CD4-positive, alpha-beta T cell treated with Interleukin-2 at 100 ng/mL for 4 hours (primary cell): ENCODE results near the gene CTPS2.
"Not testable (repeated sequence)": the region's sequence is repeated elsewhere in the genome, so short reads cannot be mapped to it uniquely, and the experiment has no call there.

Experiments
- DNase-seq: peaks from one replicate; pipeline ENCODE4 v3.0.0-alpha.2; 2020; ENCODE audit warnings: low spot score

Gene CTPS2, protein sequence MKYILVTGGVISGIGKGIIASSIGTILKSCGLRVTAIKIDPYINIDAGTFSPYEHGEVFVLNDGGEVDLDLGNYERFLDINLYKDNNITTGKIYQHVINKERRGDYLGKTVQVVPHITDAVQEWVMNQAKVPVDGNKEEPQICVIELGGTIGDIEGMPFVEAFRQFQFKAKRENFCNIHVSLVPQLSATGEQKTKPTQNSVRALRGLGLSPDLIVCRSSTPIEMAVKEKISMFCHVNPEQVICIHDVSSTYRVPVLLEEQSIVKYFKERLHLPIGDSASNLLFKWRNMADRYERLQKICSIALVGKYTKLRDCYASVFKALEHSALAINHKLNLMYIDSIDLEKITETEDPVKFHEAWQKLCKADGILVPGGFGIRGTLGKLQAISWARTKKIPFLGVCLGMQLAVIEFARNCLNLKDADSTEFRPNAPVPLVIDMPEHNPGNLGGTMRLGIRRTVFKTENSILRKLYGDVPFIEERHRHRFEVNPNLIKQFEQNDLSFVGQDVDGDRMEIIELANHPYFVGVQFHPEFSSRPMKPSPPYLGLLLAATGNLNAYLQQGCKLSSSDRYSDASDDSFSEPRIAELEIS

DNA sequence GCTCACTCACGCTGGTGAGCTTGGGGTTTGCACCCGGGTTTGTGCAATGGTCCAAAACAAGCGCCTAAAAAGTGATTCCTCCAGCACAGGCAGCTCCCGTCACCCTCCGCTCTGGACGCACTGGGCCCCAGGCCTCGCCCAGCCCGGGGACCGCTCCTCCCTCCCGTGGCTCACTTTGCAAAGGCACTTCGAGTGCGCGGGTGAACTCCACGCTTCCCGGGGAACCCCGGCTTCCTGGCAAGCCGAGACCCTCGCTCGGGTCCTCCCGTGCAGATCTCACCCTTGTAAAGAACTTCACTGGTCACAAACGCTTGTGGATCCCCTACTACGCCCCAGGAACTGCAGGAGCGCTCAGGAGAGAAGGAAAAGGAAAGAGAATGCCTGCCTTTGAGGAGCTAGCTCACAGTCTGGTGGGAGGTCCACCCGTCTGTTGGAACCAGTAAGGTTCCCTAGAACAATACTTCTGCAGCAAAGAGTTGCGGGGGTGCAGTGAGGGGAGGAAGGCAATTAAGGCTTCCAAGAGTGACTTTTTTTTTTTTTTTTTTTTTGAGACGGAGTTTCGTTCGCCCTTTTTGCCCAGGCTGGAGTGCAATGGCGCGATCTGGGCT lies at the start of gene CTPS2:
Gene CTPS2, minus strand, starts transcription at position 122 of the 608 bp plus-strand sequence. CDS start 9,767 bp downstream, outside the sequence.
- DNase-seq = peak; percentile 31

DNA sequence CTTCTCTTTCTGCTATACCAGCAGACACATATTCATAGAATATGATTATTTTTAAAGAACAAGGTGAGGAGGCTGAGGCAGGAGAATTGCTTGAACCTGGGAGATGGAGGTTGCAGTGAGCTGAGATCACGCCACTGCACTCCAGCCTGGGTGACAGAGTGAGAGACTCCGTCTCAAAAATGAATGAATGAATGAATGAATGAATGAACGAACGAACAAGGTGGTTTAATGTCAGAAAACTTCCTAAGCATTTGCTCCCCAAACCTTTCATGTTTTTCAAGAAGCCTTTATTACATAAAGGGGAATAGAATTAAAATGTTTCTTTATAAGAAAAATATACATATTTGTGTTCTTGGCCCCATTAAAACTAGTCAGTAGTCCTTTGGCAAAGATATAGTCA lies 49.0 kb upstream of the CTPS2 start:
- not testable (repeated sequence) for DNase-seq

DNA sequence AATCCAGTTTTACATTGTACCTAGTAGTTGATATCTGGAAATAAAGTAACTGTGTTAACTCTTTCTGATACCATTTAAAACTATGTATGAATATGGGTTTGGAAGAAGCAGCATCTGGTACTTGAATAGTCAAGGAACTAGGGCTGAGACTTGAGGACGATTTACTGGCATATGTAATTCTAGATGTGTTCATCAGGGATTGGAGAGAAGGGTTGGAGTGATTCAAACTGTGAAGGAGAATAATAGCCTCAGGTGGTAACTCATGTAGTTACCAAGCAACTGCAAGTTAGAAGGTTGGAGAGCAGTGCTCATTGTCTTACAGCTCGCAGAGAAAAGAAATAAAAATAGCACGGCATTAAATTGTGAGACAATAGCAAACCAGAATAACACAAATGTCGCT lies 44.3 kb upstream of the CTPS2 start:
- DNase-seq = no peak

DNA sequence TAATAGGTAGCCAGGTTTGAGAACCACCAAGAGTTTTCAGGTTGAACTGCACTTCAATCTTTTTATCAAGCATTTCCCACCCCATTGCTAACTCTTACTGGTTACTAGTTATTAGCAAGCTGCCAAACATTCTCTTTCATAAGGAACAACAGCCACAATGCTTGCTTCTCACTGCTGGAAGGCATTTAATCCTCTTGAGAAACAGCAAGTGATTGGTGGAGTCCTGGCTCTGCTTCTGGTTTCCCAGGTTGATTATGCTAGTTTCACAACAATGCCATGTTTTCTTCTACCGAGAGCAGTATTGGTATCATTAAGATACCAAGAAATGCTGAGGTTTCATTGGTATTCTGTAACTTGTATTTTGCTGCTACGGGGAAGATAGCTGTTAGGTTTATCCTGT lies 41.5 kb upstream of the CTPS2 start:
- no peak for DNase-seq

DNA sequence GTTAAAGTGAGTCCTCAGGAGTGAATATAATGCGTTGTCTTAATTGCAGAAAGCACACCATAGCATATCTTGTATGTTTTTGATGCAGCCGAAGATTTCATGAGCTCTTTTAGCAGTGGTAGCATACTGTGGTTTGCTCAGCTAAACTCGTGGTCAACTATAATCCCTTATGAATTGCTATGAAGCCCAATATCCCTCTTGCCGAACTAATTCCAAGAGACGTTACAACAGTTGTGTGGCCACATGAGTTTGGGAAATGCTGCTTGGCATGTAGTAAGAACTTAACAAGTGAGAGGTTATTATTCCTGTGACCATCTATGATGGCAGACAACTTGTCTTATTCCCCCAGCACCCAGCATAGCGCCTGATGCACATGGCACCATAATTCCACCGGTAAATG lies 37.7 kb upstream of the CTPS2 start:
- DNase-seq = no peak

DNA sequence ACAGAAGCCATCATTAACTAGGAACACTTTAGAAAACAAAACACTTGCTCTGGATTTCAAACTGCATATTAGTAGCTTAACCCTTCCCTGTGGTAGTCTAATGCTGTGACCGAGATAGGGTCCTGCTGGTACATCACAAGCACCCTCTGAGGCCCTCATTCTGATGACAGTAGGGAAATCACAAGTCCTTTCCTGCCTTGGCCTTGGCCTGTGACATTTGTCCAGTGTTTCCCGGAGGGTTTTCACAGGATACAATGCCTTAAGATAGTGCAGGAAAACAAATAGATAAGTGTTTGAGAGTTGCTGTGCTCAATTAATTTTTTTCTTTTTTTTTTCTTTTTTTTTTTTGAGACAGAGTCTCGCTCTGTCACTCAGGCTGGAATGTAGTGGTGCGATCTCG lies 36.0 kb upstream of the CTPS2 start:
- DNase-seq = no peak

DNA sequence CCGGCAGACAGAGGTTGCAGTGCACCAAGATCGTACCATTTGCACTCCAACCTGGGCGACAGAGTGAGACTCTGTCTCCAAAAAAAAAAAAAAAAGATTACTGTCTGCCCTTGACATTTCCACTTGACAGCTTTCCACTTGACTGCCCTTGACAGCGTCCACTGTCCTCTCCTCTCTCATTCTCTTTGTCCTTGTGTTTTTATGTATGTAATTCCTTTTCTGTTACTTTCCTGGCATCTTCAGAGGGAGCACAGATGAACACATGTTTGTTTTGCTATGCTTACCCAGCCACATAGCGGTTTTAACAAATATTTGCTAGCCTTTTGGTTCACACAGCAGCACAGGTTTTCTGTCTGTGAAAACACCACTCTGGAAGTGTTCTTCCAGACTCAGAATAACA lies 33.2 kb upstream of the CTPS2 start:
- no peak for DNase-seq

DNA sequence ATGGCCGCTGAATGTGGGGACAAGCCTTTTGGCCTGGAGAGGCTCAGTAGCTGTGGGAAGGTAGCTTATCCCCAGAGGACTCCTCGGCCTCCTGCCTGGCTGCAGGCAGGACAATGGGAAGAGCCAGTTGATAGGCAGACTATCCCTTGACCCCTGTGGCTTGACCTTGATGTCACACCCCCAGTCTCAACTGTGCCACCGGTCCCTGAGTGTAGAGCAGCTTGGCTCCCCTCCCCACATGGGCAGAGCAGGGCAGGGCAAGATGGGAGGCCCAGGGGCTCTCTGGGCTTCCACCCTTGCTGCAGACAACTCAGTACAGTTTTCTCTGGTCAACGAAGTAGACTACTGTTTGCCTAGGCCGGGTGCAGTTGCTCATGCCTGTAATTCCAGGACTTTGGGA lies 32.6 kb upstream of the CTPS2 start:
- no peak for DNase-seq

DNA sequence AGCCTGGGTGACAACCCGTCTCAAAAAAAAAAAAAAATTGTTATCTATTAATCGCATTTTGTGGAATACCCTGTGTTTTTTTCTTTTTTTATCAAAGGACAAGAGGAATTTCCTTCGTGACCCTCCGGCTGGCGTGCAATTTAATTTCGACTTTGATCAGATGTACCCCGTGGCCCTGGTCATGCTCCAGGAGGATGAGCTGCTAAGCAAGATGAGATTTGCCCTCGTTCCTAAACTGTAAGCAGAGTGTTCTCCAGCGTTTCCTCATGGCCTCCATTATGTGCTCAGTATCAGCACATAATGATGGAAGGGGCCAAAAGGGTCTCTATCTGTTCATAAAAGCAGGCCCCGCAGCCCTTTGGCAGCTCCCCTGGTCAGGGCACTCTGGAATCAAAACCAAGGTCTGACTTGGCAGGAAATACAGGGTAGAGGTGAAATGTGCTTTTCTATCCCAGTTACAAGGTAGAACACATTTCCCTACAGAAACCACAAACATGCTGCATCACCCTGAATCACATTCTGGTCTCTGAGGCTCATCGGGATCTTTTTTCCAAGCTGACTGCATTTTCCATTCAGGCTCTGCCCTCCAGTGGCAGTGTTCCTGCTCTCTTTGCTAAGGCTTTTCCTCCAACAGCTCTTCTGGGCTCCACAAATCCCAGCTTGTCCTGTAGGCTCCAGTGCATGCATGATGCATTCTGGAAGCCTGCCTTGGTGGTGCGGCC lies 31.3 kb upstream of the CTPS2 start:
- no peak for DNase-seq

DNA sequence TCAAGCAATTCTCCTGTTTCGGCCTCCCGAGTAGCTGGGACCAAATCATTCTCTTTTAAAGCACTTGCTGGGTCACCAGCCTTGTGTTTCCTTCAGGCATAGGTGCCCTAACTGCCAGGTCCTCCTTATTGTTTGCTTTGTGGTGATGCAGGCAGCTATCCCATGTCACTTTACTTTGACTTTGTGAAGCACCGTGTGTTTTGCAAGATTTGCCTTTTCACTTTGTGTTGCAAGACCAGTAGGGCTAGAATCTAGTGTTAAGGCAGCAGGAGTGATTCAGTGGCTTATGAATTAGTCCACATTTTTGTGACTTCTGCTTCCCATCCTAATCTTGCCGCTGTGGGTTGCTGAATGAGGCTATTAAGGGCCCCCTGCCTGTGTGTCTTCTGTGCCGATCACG lies 27.1 kb upstream of the CTPS2 start:
- DNase-seq = no peak

DNA sequence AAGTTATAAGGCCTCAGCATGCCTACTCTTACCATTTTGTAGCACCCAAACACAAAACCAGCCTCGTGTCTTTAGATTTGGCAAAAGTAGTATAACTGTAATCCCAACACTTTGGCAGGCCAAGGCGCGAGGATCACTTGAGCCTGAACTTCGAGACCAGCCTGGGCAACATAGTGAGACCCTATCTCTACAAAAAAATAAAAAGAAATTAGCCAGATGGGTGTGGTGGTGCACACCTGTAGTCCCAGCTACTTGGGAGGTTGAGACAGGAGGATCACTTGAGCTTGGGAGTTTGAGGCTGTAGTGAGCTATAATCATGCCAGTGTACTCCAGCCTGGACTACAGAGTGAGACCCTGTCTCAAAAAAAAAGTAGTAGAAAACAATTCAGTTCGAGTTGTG lies 24.6 kb upstream of the CTPS2 start:
- no peak for DNase-seq

DNA sequence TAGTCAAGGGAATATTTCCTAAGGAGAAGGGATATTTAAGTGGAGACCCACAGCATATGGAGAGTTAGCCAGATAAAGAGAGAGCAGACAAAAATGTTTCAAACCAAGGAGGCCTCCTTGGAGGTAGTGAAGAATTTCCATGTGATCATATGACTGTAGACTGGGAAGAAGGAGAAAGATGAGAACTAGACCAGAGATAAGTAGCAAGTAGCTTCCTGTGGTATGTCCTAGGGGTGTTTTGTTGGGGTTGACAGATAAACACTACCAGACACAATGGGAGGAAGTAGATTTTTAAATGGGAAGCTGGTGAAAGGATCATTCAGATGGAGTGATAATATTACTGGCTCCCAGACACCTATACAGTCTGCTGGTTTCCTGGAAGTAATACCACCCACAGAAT lies 20.5 kb upstream of the CTPS2 start:
- no peak for DNase-seq

DNA sequence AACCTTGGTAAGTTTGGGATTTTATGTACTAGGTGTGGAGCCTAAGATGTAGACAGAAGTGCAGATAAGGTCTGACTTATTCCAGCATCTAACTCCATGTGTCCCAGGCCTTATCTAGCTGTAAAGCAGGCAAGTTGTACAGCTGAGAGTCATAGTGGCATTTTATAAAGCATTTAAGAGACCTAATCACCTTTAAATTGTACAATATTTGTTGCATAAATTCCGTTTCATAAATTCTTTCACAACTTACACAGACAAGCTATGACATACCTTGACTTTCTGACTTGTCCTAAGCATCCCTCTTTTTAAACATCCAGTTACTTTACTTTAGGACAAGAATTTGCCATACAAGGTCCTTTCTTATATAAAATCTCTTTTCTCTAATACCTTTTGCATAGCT lies 18.0 kb upstream of the CTPS2 start:
- DNase-seq = no peak

DNA sequence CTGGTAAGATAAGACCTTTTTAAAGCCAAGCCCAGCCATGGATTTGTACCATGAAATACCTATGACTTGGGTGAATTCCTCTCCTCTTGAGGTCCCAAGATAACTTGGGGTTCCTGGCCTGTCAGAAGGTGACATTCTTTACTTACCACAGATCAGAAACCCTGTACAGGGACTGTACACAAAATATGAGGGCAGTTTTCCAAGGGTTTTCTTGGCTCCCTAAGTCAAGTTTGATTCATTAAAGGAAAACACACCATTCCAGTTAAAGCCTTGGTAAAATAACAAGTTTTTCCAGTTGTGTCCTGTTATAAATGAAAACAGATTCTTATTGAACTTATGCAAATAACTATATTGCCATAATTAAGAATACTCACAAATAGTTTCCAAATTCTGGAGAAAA lies 15.2 kb upstream of the CTPS2 start:
- no peak for DNase-seq

DNA sequence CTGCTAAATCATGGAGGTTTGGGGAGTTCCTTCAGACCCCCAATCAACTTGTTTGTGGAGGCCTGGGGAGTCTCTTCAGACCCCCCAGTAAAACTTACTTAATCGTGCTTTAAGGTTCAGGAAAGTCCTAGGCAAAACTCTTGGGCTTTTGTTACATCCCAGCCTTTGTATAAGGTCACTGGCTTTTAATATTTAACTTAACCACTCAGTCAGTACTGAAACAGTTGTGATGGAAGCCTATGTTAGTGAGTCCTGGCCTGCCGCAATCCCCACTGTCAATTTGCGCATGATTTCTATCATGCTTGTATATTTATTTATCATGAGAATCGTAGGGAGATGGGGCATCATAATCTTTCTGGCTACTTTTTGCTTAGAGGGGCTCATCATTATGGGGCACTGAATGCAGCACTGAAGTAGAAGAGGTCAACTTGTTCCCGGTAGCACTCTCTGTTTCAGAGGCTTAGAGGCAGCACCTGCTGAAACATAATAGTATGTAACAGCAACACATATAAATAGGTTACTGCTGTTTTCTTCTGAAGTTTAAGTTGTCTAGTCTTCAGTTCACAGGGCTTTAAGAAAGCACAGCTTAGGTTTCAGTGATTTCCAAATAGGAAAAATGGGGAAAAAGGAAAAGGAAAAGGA lies 14.0 kb upstream of the CTPS2 start:
- DNase-seq = not testable (repeated sequence)

DNA sequence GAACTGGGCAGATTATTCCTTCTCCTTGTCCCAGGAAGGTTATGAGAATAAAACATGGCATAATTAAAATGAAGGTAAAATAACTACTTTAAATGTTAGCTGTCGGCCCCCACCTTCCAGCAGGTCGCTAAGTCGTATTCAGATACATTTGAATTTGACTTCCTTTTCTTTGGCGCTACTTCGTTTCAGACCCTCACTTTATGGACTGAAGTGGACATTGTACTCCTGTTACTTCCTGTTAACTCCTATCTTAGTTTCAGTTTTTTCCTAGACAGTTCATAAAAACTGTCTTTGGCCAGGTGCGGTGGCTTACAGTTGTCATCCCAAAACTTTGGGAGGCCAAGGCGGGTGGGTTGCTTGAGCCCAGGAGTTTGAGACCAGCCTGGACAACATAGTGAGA lies 12.6 kb upstream of the CTPS2 start:
- DNase-seq = no peak

DNA sequence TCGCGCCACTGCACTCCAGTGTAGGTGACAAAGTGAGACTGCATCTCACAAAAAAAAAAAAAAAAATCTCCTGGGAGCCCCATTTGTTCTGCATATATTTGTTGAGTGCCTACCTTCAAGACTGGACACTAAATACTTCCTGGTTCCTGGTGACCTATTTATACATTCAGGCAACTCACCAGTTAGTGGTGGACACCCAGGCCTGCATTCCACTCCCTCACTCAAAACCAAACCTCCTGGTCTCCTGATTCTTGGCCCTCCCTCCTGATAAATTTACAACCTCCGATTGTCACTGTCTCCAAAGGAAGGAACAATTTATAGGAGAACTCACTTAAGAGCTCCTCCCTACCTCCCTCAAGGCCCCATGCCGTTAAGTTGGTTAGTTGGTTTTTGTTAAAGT lies 10.0 kb upstream of the CTPS2 start:
- DNase-seq = no peak

DNA sequence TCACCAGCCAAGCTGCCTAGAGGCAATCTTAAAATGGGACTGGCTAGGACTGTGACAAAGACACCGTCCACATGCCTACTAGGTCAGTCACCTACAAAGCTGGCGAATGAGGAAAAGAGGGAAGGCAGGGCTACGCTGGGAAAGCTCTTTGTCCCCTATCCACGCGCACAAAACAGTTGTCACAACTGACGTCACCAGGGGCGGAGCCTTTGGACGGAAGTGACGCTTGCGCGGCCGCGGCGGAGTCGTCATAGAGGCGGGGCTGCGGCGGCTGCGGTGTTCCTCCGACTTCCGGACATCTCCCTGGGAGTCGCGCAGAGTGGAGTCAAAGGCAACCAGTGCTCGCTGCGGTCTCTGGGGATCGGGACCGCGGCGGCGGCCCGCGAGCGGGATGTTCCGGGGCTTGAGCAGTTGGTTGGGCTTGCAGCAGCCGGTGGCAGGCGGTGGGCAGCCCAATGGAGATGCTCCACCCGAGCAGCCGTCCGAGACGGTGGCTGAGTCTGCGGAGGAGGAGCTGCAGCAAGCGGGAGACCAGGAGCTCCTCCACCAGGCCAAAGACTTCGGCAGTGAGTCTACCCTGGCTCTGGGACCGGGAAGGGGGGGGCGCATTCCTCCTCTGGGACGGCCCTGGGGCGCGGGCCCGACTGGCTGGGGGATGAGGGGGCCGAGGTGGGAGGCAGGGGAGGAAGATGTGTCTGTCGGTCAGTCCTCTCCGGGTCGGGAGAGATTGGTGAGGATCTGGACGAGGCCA lies 7.0 kb upstream of the CTPS2 start, which contains the start of gene SYAP1:
Gene SYAP1, plus strand, starts transcription at position 279 of the 751 bp plus-strand sequence. Its CDS starts 113 bp downstream, at position 392.
- DNase-seq = peak; percentile 87

DNA sequence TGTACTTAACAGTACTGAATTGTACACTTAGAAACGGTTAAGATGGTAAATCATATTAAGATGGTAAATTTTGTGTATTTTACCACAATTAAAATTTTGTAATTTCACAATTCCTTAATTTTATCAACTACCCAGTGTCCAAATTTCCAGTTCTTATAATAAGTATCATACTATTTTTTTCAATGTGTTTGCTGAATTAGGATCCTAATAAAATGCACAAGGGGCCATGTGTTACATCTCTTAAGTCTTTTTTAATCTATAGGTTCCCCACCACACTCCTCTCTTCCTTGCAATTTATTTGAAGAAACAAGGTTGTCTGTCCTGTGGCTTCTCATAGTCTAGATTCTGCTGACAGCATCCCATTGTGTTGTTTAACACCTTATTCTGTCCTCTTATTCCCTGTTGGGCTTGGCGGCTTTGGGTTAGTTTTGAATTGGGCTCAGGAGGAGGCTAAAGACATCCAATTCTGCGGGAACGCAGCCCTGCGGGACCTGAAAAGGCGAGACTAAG lies 6.4 kb upstream of the CTPS2 start:
- no peak for DNase-seq

DNA sequence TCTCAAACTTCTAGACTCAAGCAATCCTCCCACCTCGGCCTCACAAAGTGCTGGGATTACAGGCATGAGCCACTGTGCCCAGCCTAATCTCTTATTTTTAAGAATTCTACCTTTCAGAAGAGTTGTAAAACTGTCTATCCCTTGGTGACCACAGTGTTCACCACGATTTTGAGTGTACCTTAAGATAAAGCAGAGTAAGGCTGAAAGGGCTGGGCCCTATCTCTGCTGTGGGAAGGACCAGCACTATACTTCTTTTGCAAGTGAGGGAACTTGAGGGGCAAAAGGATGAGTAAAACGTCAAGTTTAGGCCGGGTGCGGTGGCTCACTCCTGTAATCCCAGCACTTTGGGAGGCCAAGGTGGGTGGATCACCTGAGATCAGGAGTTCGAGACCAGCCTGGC lies 4.0 kb upstream of the CTPS2 start:
- DNase-seq = not testable (repeated sequence)

DNA sequence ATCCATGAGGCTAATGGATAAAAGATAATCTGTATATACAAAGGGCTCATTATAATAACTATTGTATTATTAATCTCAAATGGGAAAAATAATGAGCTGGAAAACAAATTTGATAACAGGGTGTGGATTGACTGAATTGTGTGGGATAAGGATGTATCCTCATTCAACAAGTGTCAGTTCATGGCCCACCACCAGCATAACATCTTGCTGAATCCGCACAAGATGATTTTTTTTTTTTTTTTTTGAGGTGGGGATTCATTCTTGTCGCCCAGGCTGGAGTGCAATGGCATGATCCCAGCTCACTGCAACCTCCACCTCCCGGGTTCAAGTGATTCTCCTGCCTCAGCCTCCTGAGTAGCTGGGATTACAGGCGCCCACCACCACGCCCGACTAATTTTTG lies 3.2 kb upstream of the CTPS2 start:
- not testable (repeated sequence) for DNase-seq
